ENCODE data around the gene EBP.

- no peak for TF ChIP-seq EP300 (IDR thresholded peaks at IDR 0.05)
- TF ChIP-seq CTCF (IDR thresholded peaks at IDR 0.05) = no peak
Measured at GRCh38 chrX:48474127-48474526, 47.5 kb upstream of the EBP start.

Measured in esophagus muscularis mucosa (tissue), 3 donors.